IMR-90 (cell line): ENCODE results near the gene CACNB2. TPM values are rescaled to one million over a fixed set of nuclear protein-coding genes. Genes with fewer than 3 reads are reported as not detected.

Experiments used
- ATAC-seq: fragments of 200-7000 bp; cut with Tn5 transposase; 2 replicates; pipeline ENCODE4 v1.9.1; 2020; ENCODE audit warnings: low read depth, mild to moderate bottlenecking, moderate library complexity
- BruUV-seq: library from RNA; stranded (reverse); fragments of 400-500 nt; replicated peaks from 2 replicates; lab custom pipeline; 2021; lab: Mats Ljungman, UMichigan
- CTCF ChIA-PET: fragments of 300-600 bp; formaldehyde crosslinking; extraction: SDS; loops from one replicate; lab custom pipeline; 2021; ENCODE audit warnings: antibody characterized with exemption; lab: Yijun Ruan, JAX
- POLR2A ChIA-PET: fragments of 300-600 bp; sonication (Branson Sonifier 250); formaldehyde crosslinking; loops from one replicate; lab custom pipeline; 2022; ENCODE audit warnings: antibody characterized with exemption; ENCODE audit not compliant: unreplicated experiment; lab: Charles Lee
- DNase-seq: peaks from one replicate; pipeline ENCODE4 v3.0.0; 2013
- H2AFZ ChIP-seq: replicated peaks from 2 replicates; pipeline ENCODE3; 2013; ENCODE audit warnings: low read length, mild to moderate bottlenecking; ENCODE audit not compliant: poor library complexity
- H2AK5ac ChIP-seq: 2 replicates; pipeline ENCODE4 v1.6.1; 2013; ENCODE audit warnings: low read depth, low read length, inconsistent platforms
- H2AK9ac ChIP-seq: replicated peaks from 2 replicates; pipeline ENCODE3; 2013; ENCODE audit warnings: mild to moderate bottlenecking, low read depth, low read length, moderate library complexity; ENCODE audit not compliant: poor library complexity
- H2BK120ac ChIP-seq: 2 replicates; pipeline ENCODE4 v1.6.1; 2013; ENCODE audit warnings: low read depth, low read length, inconsistent platforms
- H2BK15ac ChIP-seq: 3 replicates; pipeline ENCODE4 v1.6.1; 2013; ENCODE audit warnings: low read depth, low read length, inconsistent platforms
- H2BK20ac ChIP-seq: 2 replicates; pipeline ENCODE4 v1.6.1; 2013; ENCODE audit warnings: low read depth, mild to moderate bottlenecking, inconsistent platforms, low read length, moderate library complexity
- H2BK5ac ChIP-seq: 2 replicates; pipeline ENCODE4 v1.6.1; 2013; ENCODE audit warnings: mild to moderate bottlenecking, low read depth, low read length, inconsistent platforms; ENCODE audit not compliant: poor library complexity, severe bottlenecking
- H3K14ac ChIP-seq: replicated peaks from 2 replicates; pipeline ENCODE4 v1.6.1; 2013; ENCODE audit warnings: low read depth, low read length, inconsistent platforms
- H3K18ac ChIP-seq: 2 replicates; pipeline ENCODE4 v1.6.1; 2013; ENCODE audit warnings: low read depth, low read length, control low read depth
- H3K23ac ChIP-seq: 2 replicates; pipeline ENCODE4 v1.6.1; 2013; ENCODE audit warnings: low read depth, low read length, inconsistent platforms
- H3K27ac ChIP-seq: 2 replicates; pipeline ENCODE4 v1.5.1; 2013; ENCODE audit warnings: mild to moderate bottlenecking, control low read depth, low read length; ENCODE audit not compliant: insufficient read depth
- H3K27me3 ChIP-seq: 2 replicates; pipeline ENCODE4 v1.6.1; 2013; ENCODE audit warnings: low read length; ENCODE audit not compliant: control insufficient read depth, insufficient read depth
- H3K36me3 ChIP-seq: 2 replicates; pipeline ENCODE4 v1.6.1; 2013; ENCODE audit warnings: low read length, mixed read lengths; ENCODE audit not compliant: control insufficient read depth, insufficient read depth
- H3K4ac ChIP-seq: 2 replicates; pipeline ENCODE4 v1.6.1; 2013; ENCODE audit warnings: low read depth, low read length, inconsistent platforms
- H3K4me1 ChIP-seq: 2 replicates; pipeline ENCODE4 v1.6.1; 2013; ENCODE audit warnings: low read length, mixed read lengths; ENCODE audit not compliant: control insufficient read depth, insufficient read depth
- H3K4me2 ChIP-seq: 2 replicates; pipeline ENCODE4 v1.6.1; 2013; ENCODE audit warnings: low read depth, mild to moderate bottlenecking, control low read depth, low read length, moderate library complexity
- H3K4me3 ChIP-seq: 2 replicates; pipeline ENCODE4 v1.5.1; 2013; ENCODE audit warnings: low read depth, mild to moderate bottlenecking, control low read depth, low read length, moderate library complexity; ENCODE audit not compliant: insufficient read depth
- H3K56ac ChIP-seq: 2 replicates; pipeline ENCODE4 v1.6.1; 2013; ENCODE audit warnings: low read length, inconsistent platforms; ENCODE audit not compliant: insufficient read depth; ENCODE audit errors: extremely low read depth
- H3K79me1 ChIP-seq, 2 experiments: 2 replicates each; pipeline ENCODE4 v1.6.1; 2013; ENCODE audit warnings: low read length in 2 of 2, inconsistent platforms in 1 of 2, low read depth in 1 of 2
- H3K9ac ChIP-seq: 2 replicates; pipeline ENCODE4 v1.6.1; 2013; ENCODE audit warnings: low read depth, low read length, control low read depth
- H3K9me1 ChIP-seq: 2 replicates; pipeline ENCODE4 v1.6.1; 2013; ENCODE audit warnings: low read length, inconsistent platforms; ENCODE audit not compliant: insufficient read depth
- H3K9me3 ChIP-seq: 2 replicates; pipeline ENCODE4 v1.6.1; 2013; ENCODE audit warnings: low read length; ENCODE audit not compliant: control insufficient read depth, insufficient read depth
- H4K20me1 ChIP-seq: 2 replicates; pipeline ENCODE4 v1.6.1; 2013; ENCODE audit warnings: low read length, inconsistent platforms; ENCODE audit not compliant: insufficient read depth
- H4K5ac ChIP-seq: 2 replicates; pipeline ENCODE4 v1.6.1; 2013; ENCODE audit warnings: mild to moderate bottlenecking, low read depth, low read length, control low read depth
- H4K8ac ChIP-seq, 2 experiments: 2 replicates each; pipeline ENCODE4 v1.6.1; 2013; ENCODE audit warnings: low read depth in 2 of 2, low read length in 2 of 2, control low read depth in 1 of 2, inconsistent platforms in 1 of 2
- H4K91ac ChIP-seq: 2 replicates; pipeline ENCODE4 v1.6.1; 2013; ENCODE audit warnings: low read depth, low read length, inconsistent platforms; ENCODE audit not compliant: insufficient read depth
- BHLHE40 ChIP-seq: fragments of 150-350 bp; IDR thresholded peaks from 2 replicates; pipeline ENCODE4 v1.6.1; 2016; ENCODE audit warnings: mild to moderate bottlenecking, low read depth, low read length
- CEBPB ChIP-seq: IDR thresholded peaks from 2 replicates; pipeline ENCODE4 v1.6.1; 2012; ENCODE audit warnings: low read depth, low read length, improper control_type of control experiment
- CHD1 ChIP-seq: IDR thresholded peaks from 2 replicates; pipeline ENCODE4 v1.6.1; 2012; ENCODE audit warnings: low read depth, low read length, improper control_type of control experiment
- FOS ChIP-seq: fragments of 150-350 bp; IDR thresholded peaks from 2 replicates; pipeline ENCODE4 v1.6.1; 2016; ENCODE audit warnings: low read depth, low read length
- MAFK ChIP-seq: IDR thresholded peaks from 2 replicates; pipeline ENCODE4 v1.6.1; 2012; ENCODE audit warnings: low read depth, low read length, improper control_type of control experiment
- MAZ ChIP-seq: IDR thresholded peaks from 2 replicates; pipeline ENCODE4 v1.6.1; 2012; ENCODE audit warnings: low read depth, mild to moderate bottlenecking, low read length, improper control_type of control experiment, moderate library complexity, borderline replicate concordance
- MXI1 ChIP-seq: IDR thresholded peaks from 2 replicates; pipeline ENCODE4 v1.6.1; 2012; ENCODE audit warnings: low read depth, mild to moderate bottlenecking, low read length, moderate library complexity, borderline replicate concordance
- NFE2L2 ChIP-seq: fragments of 150-350 bp; IDR thresholded peaks from 2 replicates; pipeline ENCODE4 v1.6.1; 2016; ENCODE audit warnings: low read depth, mild to moderate bottlenecking, low read length
- POLR2A ChIP-seq: IDR thresholded peaks from 2 replicates; pipeline ENCODE4 v1.6.1; 2012; ENCODE audit warnings: mild to moderate bottlenecking, low read depth, low read length
- RAD21 ChIP-seq: IDR thresholded peaks from 2 replicates; pipeline ENCODE4 v1.6.1; 2012; ENCODE audit warnings: low read length, improper control_type of control experiment
- RCOR1 ChIP-seq: IDR thresholded peaks from 2 replicates; pipeline ENCODE4 v1.6.1; 2012; ENCODE audit warnings: mild to moderate bottlenecking, low read length, improper control_type of control experiment; ENCODE audit not compliant: insufficient replicate concordance
- RFX5 ChIP-seq: IDR thresholded peaks from 2 replicates; pipeline ENCODE4 v1.8.0; 2012; ENCODE audit warnings: low read depth, mild to moderate bottlenecking, low read length, moderate library complexity
- SMC3 ChIP-seq: fragments of 150-350 bp; IDR thresholded peaks from 2 replicates; pipeline ENCODE4 v1.6.1; 2016; ENCODE audit warnings: low read depth, mild to moderate bottlenecking, antibody characterized with exemption, low read length, moderate library complexity
- WGBS, 2 experiments: methylation state at CpG; one replicate each; pipeline versions ENCODE4 v1.1.5 to v1.1.7; 2013; ENCODE audit warnings: missing lambda C conversion rate in 2 of 2; ENCODE audit not compliant: insufficient read length in 1 of 2; ENCODE audit errors: extremely low coverage in 2 of 2; 5-methylcytosine and 5-hydroxymethylcytosine counted together
- dilution Hi-C: fragments of 300-500 bp; cut with HindIII; formaldehyde crosslinking; loops from one replicate; pipeline ENCODE4 v1.14.3; 2018; ENCODE audit warnings: low sequenced_read_pairs; ENCODE audit not compliant: unreplicated experiment
- in situ Hi-C: fragments of 300-500 bp; cut with MboI; formaldehyde crosslinking; loops from 3 replicates; pipeline ENCODE4 v1.14.3; 2019; ENCODE audit warnings: low sequenced_read_pairs, inconsistent platforms, mixed read lengths
- intact Hi-C: fragments of 100-400 bp; cut with micrococcal nuclease; formaldehyde crosslinking; loops from 2 replicates; pipeline ENCODE4 v1.10.0; 2022
- polyA plus RNA-seq, 3 experiments: library from polyadenylated mRNA; depleted of rRNA; stranded (reverse); fragments of >200 nt; gene quantifications; 2 replicates each; pipeline ENCODE4 v1.2.3, GENCODE V29; 2012; ENCODE audit warnings: low replicate concordance in 1 of 3
- total RNA-seq: library from RNA; depleted of rRNA; stranded (reverse); fragments of >200 nt; gene quantifications from 2 replicates; pipeline ENCODE4 v1.2.3, GENCODE V29; 2012
- TF ChIP-seq, protein P1 (sequence below): conservative IDR thresholded peaks from 2 replicates; pipeline ENCODE4 v1.5.1; 2012; ENCODE audit warnings: mild to moderate bottlenecking, low read depth, low read length, improper control_type of control experiment
- TF ChIP-seq, protein P2 (sequence below): fragments of 150-350 bp; IDR thresholded peaks from 2 replicates; pipeline ENCODE4 v1.6.1; 2017; ENCODE audit warnings: mild to moderate bottlenecking, antibody characterized with exemption, low read length, low read depth

CACNB2 gene
- total and polyA plus RNA-seq, 2 of the 4 experiments (the other 2 are of a cell fraction), result 0.36 TPM

DNA sequence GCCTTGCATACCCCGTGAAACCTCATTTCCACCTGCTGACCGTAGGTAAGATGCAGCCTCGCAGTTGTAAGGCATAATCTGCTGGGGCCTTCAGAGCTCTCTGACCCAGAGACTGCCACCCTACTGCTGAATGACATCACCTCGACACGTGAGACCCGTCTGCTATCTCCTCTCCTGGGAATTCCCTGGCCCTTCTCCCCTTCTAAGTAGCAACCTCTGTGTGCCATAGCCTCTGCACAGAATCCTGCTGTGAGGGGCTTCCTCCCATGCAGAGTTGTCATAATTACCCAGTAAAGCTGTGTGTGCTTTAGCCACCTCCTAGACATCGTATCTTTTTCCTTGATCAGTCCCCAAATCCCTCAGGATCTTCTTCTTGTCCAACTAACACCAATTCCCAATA lies 106.7 kb downstream of the CACNB2 start (continued):
- TF ChIP-seq, protein P1, sequence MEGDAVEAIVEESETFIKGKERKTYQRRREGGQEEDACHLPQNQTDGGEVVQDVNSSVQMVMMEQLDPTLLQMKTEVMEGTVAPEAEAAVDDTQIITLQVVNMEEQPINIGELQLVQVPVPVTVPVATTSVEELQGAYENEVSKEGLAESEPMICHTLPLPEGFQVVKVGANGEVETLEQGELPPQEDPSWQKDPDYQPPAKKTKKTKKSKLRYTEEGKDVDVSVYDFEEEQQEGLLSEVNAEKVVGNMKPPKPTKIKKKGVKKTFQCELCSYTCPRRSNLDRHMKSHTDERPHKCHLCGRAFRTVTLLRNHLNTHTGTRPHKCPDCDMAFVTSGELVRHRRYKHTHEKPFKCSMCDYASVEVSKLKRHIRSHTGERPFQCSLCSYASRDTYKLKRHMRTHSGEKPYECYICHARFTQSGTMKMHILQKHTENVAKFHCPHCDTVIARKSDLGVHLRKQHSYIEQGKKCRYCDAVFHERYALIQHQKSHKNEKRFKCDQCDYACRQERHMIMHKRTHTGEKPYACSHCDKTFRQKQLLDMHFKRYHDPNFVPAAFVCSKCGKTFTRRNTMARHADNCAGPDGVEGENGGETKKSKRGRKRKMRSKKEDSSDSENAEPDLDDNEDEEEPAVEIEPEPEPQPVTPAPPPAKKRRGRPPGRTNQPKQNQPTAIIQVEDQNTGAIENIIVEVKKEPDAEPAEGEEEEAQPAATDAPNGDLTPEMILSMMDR, result no peak
- TF ChIP-seq MAZ (no peak), MXI1 (no peak)

DNA sequence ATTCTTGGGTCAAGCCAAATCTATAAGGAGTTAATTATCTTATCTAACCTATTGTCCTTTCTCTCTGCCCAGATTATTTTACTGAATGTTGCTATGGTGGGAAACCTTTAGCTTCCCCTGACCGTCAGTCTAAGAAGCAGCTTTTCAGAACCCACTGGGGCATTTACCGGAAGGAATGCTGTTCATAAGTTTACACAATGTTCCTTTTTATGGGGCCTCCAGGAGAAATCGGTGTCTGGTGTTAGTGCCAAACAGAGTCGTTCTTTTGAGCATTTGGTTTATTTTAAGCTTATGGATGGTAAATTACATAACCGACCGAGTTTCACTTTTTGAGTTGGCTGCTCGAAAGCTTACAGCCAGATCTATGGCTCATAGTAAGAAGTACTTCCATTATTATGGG lies 111.9 kb downstream of the CACNB2 start:
- POLR2A ChIA-PET, result interaction anchor here (0.6 kb wide), 1 partner anchor 572 kb away, joined by 4 read pairs; no protein-coding TSS in a partner anchor
- TF ChIP-seq FOS (no peak), SMC3 (no peak), CEBPB (no peak), POLR2A (no peak), RAD21 (no peak), CHD1 (no peak), RCOR1 (no peak), NFE2L2 (no peak), RFX5 (no peak), MAFK (no peak), MXI1 (no peak), BHLHE40 (no peak)
- TF ChIP-seq, protein P2, sequence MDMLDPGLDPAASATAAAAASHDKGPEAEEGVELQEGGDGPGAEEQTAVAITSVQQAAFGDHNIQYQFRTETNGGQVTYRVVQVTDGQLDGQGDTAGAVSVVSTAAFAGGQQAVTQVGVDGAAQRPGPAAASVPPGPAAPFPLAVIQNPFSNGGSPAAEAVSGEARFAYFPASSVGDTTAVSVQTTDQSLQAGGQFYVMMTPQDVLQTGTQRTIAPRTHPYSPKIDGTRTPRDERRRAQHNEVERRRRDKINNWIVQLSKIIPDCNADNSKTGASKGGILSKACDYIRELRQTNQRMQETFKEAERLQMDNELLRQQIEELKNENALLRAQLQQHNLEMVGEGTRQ, result no peak

More for the DNA sequence above, 111.9 kb downstream of the CACNB2 start:
- no peak overlapping the region for H2BK120ac ChIP-seq
- no CpG with 5 or more reads among the region's 7 CpGs for WGBS, 2 experiments
- H2AFZ ChIP-seq, result no peak overlapping the region
- H2BK5ac ChIP-seq, result no peak overlapping the region
- no peaks in the 10 kb centered on the region for H3K9me3 ChIP-seq
- H3K18ac ChIP-seq, result no peak overlapping the region
- peaks cover 15% of the 10 kb centered on the region; the same call in 1 of the 2 replicates for H3K27me3 ChIP-seq
- no peak overlapping the region for H3K4me3 ChIP-seq
- no peak overlapping the region for H2BK15ac ChIP-seq
- intact Hi-C loops, result no loop called here
- H3K4me2 ChIP-seq, result no peak overlapping the region
- no peak overlapping the region for H3K14ac ChIP-seq
- no peak overlapping the region for H3K9ac ChIP-seq
- no peaks in the 10 kb centered on the region for H3K9me1 ChIP-seq
- no peak overlapping the region for H3K27ac ChIP-seq
- H2BK20ac ChIP-seq, result no peak overlapping the region
- dilution Hi-C loops, result no loop called here
- H4K91ac ChIP-seq, result no peak overlapping the region
- CTCF ChIA-PET, result interaction anchor here (0.6 kb wide), 1 partner anchor 38 kb away, joined by 7 read pairs; no protein-coding TSS in a partner anchor
- no peaks in the 10 kb centered on the region for H3K36me3 ChIP-seq
- H4K20me1 ChIP-seq, result no peaks in the 10 kb centered on the region
- ATAC-seq, result no peak
- H3K4me1 ChIP-seq, result no peaks in the 10 kb centered on the region
- no peaks in the 10 kb centered on the region for H3K79me1 ChIP-seq
- no peak overlapping the region for H3K56ac ChIP-seq
- no peak overlapping the region for H2AK9ac ChIP-seq
- no peak overlapping the region for H4K8ac ChIP-seq
- H3K23ac ChIP-seq, result no peak overlapping the region
- no peak overlapping the region for H2AK5ac ChIP-seq
- H4K5ac ChIP-seq, result no peak overlapping the region
- BruUV-seq, result no TSS peak
- H3K4ac ChIP-seq, result no peak overlapping the region
- in situ Hi-C loops, result no loop called here
- DNase-seq, result no peak
